IPS DF 6.9 (cell line): Measurements from ENCODE around the gene WASL.

ENCODE experiments used
- DNase-seq: peaks from one replicate; pipeline ENCODE4 v3.0.0-alpha.2; 2013; ENCODE audit warnings: low read depth, low spot score
- H3K27ac ChIP-seq: one replicate; pipeline ENCODE4 v1.5.1; 2013; ENCODE audit warnings: low read length, control low read depth
- H3K27me3 ChIP-seq: 2 replicates; pipeline ENCODE4 v1.6.1; 2013; ENCODE audit warnings: mild to moderate bottlenecking, low read length; ENCODE audit not compliant: control insufficient read depth, insufficient read depth
- H3K36me3 ChIP-seq: 2 replicates; pipeline ENCODE4 v1.6.1; 2013; ENCODE audit warnings: low read length; ENCODE audit not compliant: control insufficient read depth, insufficient read depth
- H3K4me1 ChIP-seq: 2 replicates; pipeline ENCODE4 v1.6.1; 2013; ENCODE audit warnings: low read length; ENCODE audit not compliant: control insufficient read depth, insufficient read depth
- H3K4me3 ChIP-seq: 2 replicates; pipeline ENCODE4 v1.5.1; 2013; ENCODE audit warnings: mild to moderate bottlenecking, low read length
- H3K9me3 ChIP-seq: 2 replicates; pipeline ENCODE4 v1.6.1; 2013; ENCODE audit warnings: low read length, inconsistent platforms; ENCODE audit not compliant: control insufficient read depth, insufficient read depth
- WGBS: extraction: QIAGEN DNeasy Blood & Tissue Kit; methylation state at CpG from one replicate; pipeline ENCODE4 v1.1.7; 2013; ENCODE audit warnings: mixed read lengths, missing lambda C conversion rate; ENCODE audit not compliant: insufficient read length, insufficient coverage; 5-methylcytosine and 5-hydroxymethylcytosine counted together

Gene WASL

GRCh38 chr7:123770378-123770777 is 21.6 kb upstream of the WASL start:
- H3K27me3 ChIP-seq = no peaks in the 10 kb centered on the region
- no peak overlapping the region for H3K27ac ChIP-seq
- H3K4me1 ChIP-seq = no peaks in the 10 kb centered on the region
- H3K4me3 ChIP-seq = no peak overlapping the region
- H3K36me3 ChIP-seq = no peaks in the 10 kb centered on the region
- WGBS = no CpG with 5 or more reads among the region's 8 CpGs
- no peak for DNase-seq
- no peaks in the 10 kb centered on the region for H3K9me3 ChIP-seq

DNA sequence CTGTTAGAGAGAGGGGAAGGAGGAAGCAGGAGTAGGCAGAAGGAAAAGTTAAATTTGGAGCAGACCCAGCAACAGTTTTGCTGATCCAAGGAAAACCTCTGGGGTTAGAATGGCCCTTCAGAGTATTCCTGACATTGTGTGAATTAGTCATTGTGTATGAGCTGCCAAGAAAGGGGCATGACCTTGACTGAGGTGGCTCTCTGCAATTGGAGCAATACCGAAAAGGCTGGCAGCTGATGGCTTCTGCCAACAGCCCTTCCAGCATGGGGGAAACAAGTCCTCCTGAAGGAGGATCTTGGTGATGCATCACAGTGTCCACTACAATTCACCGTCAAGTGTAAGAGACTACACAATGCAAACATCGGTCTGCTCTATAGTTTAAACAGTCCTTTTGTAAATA is 20.6 kb upstream of the WASL start:
- no peaks in the 10 kb centered on the region for H3K9me3 ChIP-seq
- no peak for DNase-seq
- H3K27ac ChIP-seq = no peak overlapping the region
- H3K4me3 ChIP-seq = no peak overlapping the region
- H3K36me3 ChIP-seq = no peaks in the 10 kb centered on the region
- WGBS = no CpG with 5 or more reads among the region's 3 CpGs
- no peaks in the 10 kb centered on the region for H3K27me3 ChIP-seq
- no peaks in the 10 kb centered on the region for H3K4me1 ChIP-seq

- WGBS = no CpG with 5 or more reads among the region's 3 CpGs
- no peak overlapping the region for H3K4me3 ChIP-seq
- H3K27ac ChIP-seq = no peak overlapping the region
- H3K36me3 ChIP-seq = no peaks in the 10 kb centered on the region
- DNase-seq = no peak
- no peaks in the 10 kb centered on the region for H3K9me3 ChIP-seq
- H3K27me3 ChIP-seq = no peaks in the 10 kb centered on the region; the same call in 1 of the 2 replicates
- no peaks in the 10 kb centered on the region for H3K4me1 ChIP-seq
Measured at GRCh38 chr7:123768493-123768892, 19.7 kb upstream of the WASL start.

DNA sequence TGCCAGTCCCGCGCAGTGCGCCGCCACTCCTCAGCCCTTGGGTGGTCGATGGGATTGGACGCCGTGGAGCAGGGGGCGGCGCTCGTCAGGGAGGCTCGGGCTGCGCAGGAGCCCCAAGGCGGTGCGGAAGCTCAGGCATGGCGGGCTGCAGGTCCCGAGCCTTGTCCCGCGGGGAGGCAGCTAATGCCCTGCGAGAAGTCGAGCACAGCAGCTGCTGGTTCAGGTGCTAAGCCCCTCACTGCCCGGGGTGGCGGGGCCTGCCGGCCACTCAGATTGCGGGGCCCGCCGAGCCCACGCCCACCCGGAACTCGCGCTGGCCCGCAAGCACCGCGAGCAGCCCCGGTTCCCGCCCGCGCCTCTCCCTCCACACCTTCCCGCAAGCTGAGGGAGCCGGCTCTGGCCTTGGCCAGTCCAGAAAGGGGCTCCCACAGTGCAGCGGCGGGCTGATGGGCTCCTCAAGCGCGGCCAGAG is 14.4 kb upstream of the WASL start:
- no peak overlapping the region for H3K4me3 ChIP-seq
- no peaks in the 10 kb centered on the region; the same call in 1 of the 2 replicates for H3K27me3 ChIP-seq
- H3K27ac ChIP-seq = no peak overlapping the region
- no peaks in the 10 kb centered on the region for H3K36me3 ChIP-seq
- no peaks in the 10 kb centered on the region for H3K4me1 ChIP-seq
- H3K9me3 ChIP-seq = no peaks in the 10 kb centered on the region
- WGBS = no CpG with 5 or more reads among the region's 43 CpGs
- no peak for DNase-seq

GRCh38 chr7:123761729-123762128 is 12.9 kb upstream of the WASL start:
- H3K27ac ChIP-seq = no peak overlapping the region
- 100% methylated on average over 1 of the region's 3 CpGs for WGBS
- DNase-seq = no peak
- H3K36me3 ChIP-seq = no peaks in the 10 kb centered on the region
- H3K27me3 ChIP-seq = no peaks in the 10 kb centered on the region; the same call in 1 of the 2 replicates
- no peaks in the 10 kb centered on the region for H3K4me1 ChIP-seq
- H3K9me3 ChIP-seq = no peaks in the 10 kb centered on the region
- H3K4me3 ChIP-seq = no peak overlapping the region

DNA sequence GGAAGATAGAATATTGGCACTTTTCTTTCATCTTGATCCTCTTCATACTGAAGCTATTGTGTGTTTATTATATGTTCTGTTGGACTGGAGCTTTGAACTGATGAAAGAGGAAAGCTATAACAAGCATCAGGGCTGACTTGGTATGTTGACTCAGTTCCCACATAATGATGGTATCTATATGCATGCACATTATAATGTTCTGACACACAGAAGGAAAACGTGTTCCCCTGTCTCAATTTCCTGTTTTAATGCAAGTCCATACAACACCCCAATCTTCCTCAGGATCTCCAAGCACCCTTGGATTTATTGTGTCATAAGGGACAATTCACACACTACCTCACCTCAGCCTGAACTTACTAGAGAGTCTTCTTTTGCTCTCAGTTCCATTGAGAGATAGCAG is 8.3 kb upstream of the WASL start:
- H3K27me3 ChIP-seq = no peaks in the 10 kb centered on the region
- no peak overlapping the region for H3K27ac ChIP-seq
- no peak for DNase-seq
- WGBS = no CpG with 5 or more reads among the region's 1 CpG
- no peaks in the 10 kb centered on the region for H3K36me3 ChIP-seq
- H3K9me3 ChIP-seq = no peaks in the 10 kb centered on the region
- H3K4me1 ChIP-seq = no peaks in the 10 kb centered on the region; the same call in 1 of the 2 replicates
- H3K4me3 ChIP-seq = no peak overlapping the region

- WGBS = no CpG with 5 or more reads among the region's 1 CpG
- no peaks in the 10 kb centered on the region; the same call in 1 of the 2 replicates for H3K4me1 ChIP-seq
Measured at GRCh38 chr7:123755338-123755737, 6.5 kb upstream of the WASL start.

GRCh38 chr7:123754271-123754871 is 5.6 kb upstream of the WASL start:
- no peak for DNase-seq
- no peaks in the 10 kb centered on the region for H3K36me3 ChIP-seq
- H3K9me3 ChIP-seq = no peaks in the 10 kb centered on the region
- no peak overlapping the region for H3K4me3 ChIP-seq
- H3K27ac ChIP-seq = no peak overlapping the region
- H3K4me1 ChIP-seq = no peaks in the 10 kb centered on the region; the same call in 1 of the 2 replicates
- no CpG with 5 or more reads among the region's 3 CpGs for WGBS
- no peaks in the 10 kb centered on the region for H3K27me3 ChIP-seq

More at GRCh38 chr7:123755338-123755737, 6.5 kb upstream of the WASL start:
- DNase-seq = no peak
- H3K27ac ChIP-seq = no peak overlapping the region
- H3K4me3 ChIP-seq = no peak overlapping the region
- no peaks in the 10 kb centered on the region for H3K27me3 ChIP-seq
- H3K36me3 ChIP-seq = no peaks in the 10 kb centered on the region
- H3K9me3 ChIP-seq = no peaks in the 10 kb centered on the region

DNA sequence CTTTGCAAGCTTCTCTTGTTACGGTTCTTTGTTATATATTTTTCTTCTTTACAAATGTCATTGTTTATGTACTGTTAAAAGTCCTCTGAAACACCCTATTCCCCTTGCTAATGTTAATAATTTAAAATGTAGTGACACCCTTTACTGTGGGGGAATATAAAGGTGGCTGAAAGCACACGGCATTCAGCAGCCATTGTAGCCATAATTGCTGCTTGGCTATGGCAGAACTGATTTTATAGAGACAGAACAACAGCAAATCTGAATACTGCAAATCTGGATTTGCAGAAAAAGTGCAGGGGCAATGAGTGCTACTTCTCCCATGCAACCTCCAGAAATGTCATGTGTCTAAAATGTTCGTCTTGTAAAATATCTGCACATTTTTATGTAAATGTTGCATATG is 3.7 kb upstream of the WASL start:
- Histone ChIP-seq H3K36me3 (no peaks in the 10 kb centered on the region), H3K27ac (no peak overlapping the region), H3K4me3 (no peak overlapping the region), H3K27me3 (no peaks in the 10 kb centered on the region), H3K4me1 (no peaks in the 10 kb centered on the region; the same call in 1 of the 2 replicates), H3K9me3 (no peaks in the 10 kb centered on the region)
- no CpG with 5 or more reads among the region's 3 CpGs for WGBS
- no peak for DNase-seq

DNA sequence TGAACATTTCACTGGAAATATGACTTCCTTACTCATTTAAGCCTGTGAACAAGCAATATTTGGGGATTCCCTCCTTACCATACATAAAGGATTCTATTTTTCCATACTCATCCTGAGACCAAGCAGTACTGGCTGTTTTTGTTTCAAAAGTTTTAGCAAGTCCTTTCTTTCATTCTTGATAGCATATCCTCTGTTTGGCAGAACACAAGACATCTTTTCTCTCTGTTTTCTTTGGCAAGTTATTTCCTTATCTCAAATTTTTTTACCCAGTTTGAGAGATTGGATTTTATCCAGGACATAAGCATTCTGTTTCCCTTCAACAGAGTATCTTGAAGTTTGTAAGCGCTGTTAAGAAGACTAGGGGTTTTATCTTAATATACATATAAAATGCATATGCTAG is 3.0 kb upstream of the WASL start:
- no peaks in the 10 kb centered on the region; the same call in 1 of the 2 replicates for H3K4me1 ChIP-seq
- no peaks in the 10 kb centered on the region for H3K27me3 ChIP-seq
- H3K36me3 ChIP-seq = no peaks in the 10 kb centered on the region
- no peak overlapping the region for H3K4me3 ChIP-seq
- DNase-seq = no peak
- no CpG with 5 or more reads among the region's 1 CpG for WGBS
- H3K9me3 ChIP-seq = no peaks in the 10 kb centered on the region
- no peak overlapping the region for H3K27ac ChIP-seq
